Transverse colon (tissue), 4 donors: ENCODE measurements around the gene TRABD. TPM values are rescaled to one million over a fixed set of nuclear protein-coding genes. Genes with fewer than 3 reads are reported as not detected.

Experiments
- DNase-seq: peaks from one replicate; pipeline ENCODE4 v3.0.0-alpha.2; 2019
- H3K27ac ChIP-seq, 4 donors: fragments of 200-600 bp; sonication (generic); 2 replicates each; pipeline ENCODE4 v1.5.1; 2016 to 2018; ENCODE audit warnings: inconsistent platforms in 4 of 4
- H3K27me3 ChIP-seq: fragments of 200-600 bp; sonication (generic); 2 replicates; pipeline ENCODE4 v1.5.1; 2017; ENCODE audit warnings: inconsistent platforms
- H3K36me3 ChIP-seq, 4 donors: fragments of 200-600 bp; sonication (generic); 2 replicates each; pipeline ENCODE4 v1.5.1; 2017 to 2019; ENCODE audit warnings: inconsistent platforms in 4 of 4
- H3K4me1 ChIP-seq, 4 donors: fragments of 200-600 bp; sonication (generic); 2 replicates each; pipeline ENCODE4 v1.5.1; 2017 to 2020; ENCODE audit warnings: inconsistent platforms in 4 of 4
- H3K4me3 ChIP-seq, 4 donors: fragments of 200-600 bp; sonication (generic); 1 replicate in 1 of 4; 2 replicates in 3 of 4; pipeline versions ENCODE4 v1.5.1 to v1.6.1; 2017 to 2019; ENCODE audit warnings: inconsistent platforms in 4 of 4
- H3K9me3 ChIP-seq, 2 donors: fragments of 200-600 bp; sonication (generic); 2 replicates each; pipeline ENCODE4 v1.5.1; 2017 to 2019; ENCODE audit warnings: inconsistent platforms in 2 of 2
- EP300 ChIP-seq: sonication (generic); formaldehyde crosslinking; IDR thresholded peaks from one replicate; pipeline ENCODE4 v1.6.1; 2017; ENCODE audit warnings: antibody characterized with exemption, low read depth
- POLR2A ChIP-seq: fragments of 450-650 bp; IDR thresholded peaks from one replicate; pipeline ENCODE4 v1.6.1; 2016; ENCODE audit warnings: antibody characterized with exemption, mild to moderate bottlenecking, moderate library complexity
- POLR2AphosphoS5 ChIP-seq, 3 donors: sonication (generic); formaldehyde crosslinking; IDR thresholded peaks; one replicate each; pipeline ENCODE4 v1.6.1; 2016; ENCODE audit warnings: antibody characterized with exemption in 3 of 3
- WGBS, 2 donors: methylation state at CpG; one replicate each; pipeline ENCODE4 v1.1.5; 2018; ENCODE audit warnings: low coverage in 1 of 2; 5-methylcytosine and 5-hydroxymethylcytosine counted together
- in situ Hi-C, 4 donors: fragments of 200-750 bp; cut with MboI; loops; one replicate each; pipeline versions ENCODE4 v1.15.0 to v1.15.1; 2017; ENCODE audit warnings: low sequenced_read_pairs in 3 of 4, low pct_ligation_motif_present in 1 of 4, low pct_unique_long_range_greater_than_20kb in 1 of 4
- intact Hi-C: fragments of 100-400 bp; cut with DNase I; formaldehyde crosslinking; loops from one replicate; pipeline ENCODE4 v1.15.1; 2023; ENCODE audit warnings: low total_unique reads
- total RNA-seq, 4 donors: library from RNA; depleted of rRNA; stranded (reverse); fragments of >200 nt; gene quantifications; one replicate each; pipeline ENCODE4 v1.1.0, GENCODE V29; 2016
- TF ChIP-seq, protein P1 (sequence below), 5 experiments: fragments of 200-600 bp in 3 of 5; fragments of 450-650 bp in 2 of 5; sonication (generic) in 3 of 5; IDR thresholded peaks; 1 replicate in 2 of 5; 2 replicates in 3 of 5; pipeline ENCODE4 v1.5.1; 2016 to 2017; ENCODE audit warnings: antibody characterized with exemption in 5 of 5, inconsistent platforms in 3 of 5, mild to moderate bottlenecking in 2 of 5, moderate library complexity in 1 of 5

TRABD gene
- total RNA-seq, 4 donors from 2014 or later: 40.6 to 109 (median 69.4) TPM

DNA sequence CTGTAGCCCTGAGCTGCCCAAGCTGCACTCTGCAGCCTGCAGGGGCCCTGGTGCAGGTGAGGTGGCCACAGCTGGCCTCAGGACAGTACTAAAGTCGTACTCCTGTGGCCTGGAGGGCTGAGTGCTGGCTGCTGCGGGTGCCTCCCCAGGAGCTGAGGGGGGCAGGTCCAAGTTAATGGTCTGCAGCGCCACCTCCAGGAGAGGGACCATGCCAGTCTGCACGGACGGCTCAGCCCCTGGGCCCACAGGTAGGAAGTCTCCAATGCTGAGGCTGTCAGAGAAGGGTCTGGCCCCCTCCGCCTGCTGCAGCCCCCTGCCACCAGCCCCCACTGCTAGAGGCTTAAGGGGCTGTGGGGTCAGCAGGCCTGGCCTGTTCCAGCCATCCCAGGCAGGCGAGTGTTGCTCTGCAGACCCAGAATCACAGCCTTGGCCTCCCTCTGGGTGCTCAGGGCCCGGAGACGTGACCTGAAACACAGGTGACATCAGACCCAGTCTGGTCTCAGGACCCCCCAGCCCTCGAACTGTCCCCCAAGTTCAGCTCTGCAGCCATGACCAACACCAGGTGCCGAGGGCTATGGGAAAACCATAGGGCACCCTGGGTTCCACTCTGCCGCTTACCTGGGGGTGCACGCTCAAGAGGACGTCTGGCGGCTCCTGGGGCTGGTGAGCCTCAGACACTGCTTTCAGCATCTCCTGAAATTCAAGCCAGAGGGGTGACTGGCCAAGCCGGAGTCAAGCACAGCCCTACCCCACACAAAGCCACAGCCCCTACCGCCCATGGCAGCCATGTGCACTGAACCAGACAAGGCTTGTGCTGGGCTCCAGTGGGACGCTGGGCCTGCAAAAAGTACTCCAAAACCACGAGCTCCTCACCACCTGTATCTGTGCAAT is 35.9 kb downstream of the TRABD start:
- no peak for TF ChIP-seq POLR2AphosphoS5 (IDR thresholded peaks at IDR 0.05)
- TF ChIP-seq, protein P1, sequence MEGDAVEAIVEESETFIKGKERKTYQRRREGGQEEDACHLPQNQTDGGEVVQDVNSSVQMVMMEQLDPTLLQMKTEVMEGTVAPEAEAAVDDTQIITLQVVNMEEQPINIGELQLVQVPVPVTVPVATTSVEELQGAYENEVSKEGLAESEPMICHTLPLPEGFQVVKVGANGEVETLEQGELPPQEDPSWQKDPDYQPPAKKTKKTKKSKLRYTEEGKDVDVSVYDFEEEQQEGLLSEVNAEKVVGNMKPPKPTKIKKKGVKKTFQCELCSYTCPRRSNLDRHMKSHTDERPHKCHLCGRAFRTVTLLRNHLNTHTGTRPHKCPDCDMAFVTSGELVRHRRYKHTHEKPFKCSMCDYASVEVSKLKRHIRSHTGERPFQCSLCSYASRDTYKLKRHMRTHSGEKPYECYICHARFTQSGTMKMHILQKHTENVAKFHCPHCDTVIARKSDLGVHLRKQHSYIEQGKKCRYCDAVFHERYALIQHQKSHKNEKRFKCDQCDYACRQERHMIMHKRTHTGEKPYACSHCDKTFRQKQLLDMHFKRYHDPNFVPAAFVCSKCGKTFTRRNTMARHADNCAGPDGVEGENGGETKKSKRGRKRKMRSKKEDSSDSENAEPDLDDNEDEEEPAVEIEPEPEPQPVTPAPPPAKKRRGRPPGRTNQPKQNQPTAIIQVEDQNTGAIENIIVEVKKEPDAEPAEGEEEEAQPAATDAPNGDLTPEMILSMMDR (IDR thresholded peaks at IDR 0.05): no peak
- TF ChIP-seq POLR2A: no peak
- TF ChIP-seq EP300: no peak
- Histone ChIP-seq H3K27ac (no peak overlapping the region), H3K27me3 (no peaks in the 10 kb centered on the region), H3K4me1 (peaks cover 0 to 8% (median 2%) of the 10 kb centered on the region in 4 donors), H3K4me3 (no peak overlapping the region), H3K9me3 (no peaks in the 10 kb centered on the region), H3K36me3 (peaks cover 0 to 40% (median 22%) of the 10 kb centered on the region in 4 donors)
- 86% methylated on average over 18 of the region's 19 CpGs; no CpG with 5 or more reads in 1 of the 2 donors for WGBS, 2 donors
- in situ Hi-C loops (no loop called here), intact Hi-C loops (no loop called here)
- no peak for DNase-seq

DNA sequence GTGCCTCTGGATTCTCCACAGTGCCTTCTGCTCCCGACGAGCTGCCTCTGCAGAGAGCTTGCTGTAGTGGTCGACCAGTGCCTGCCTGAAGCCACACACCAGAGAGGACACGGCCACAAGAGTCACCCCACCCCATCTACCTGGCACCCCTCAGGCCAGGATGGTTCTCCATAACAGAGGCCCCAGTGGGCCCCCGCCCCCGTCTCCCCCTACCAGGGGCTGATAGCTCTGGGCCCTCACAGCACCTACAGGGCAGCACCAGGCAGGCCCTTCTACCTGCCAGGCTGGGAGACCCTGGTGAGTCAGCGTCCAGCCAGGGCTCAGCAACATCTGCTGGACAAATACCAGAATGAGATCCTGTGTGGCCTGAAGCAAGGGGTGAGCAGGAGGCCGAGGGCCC is 36.8 kb downstream of the TRABD start:
- Histone ChIP-seq H3K4me1 (peaks cover 0 to 8% (median 2%) of the 10 kb centered on the region in 4 donors), H3K4me3 (no peak overlapping the region), H3K9me3 (no peaks in the 10 kb centered on the region), H3K27ac (no peak overlapping the region), H3K36me3 (peaks cover 0 to 33% (median 14%) of the 10 kb centered on the region in 4 donors), H3K27me3 (no peaks in the 10 kb centered on the region)
- intact Hi-C loops: no loop called here
- no peak for DNase-seq
- 92% methylated on average over 8 of the region's 8 CpGs; no CpG with 5 or more reads in 1 of the 2 donors for WGBS, 2 donors
- TF ChIP-seq POLR2A (no peak), EP300 (no peak), POLR2AphosphoS5 (IDR thresholded peaks at IDR 0.05) (no peak)
- TF ChIP-seq, protein P1 (IDR thresholded peaks at IDR 0.05): no peak
- in situ Hi-C loops: no loop called here

DNA sequence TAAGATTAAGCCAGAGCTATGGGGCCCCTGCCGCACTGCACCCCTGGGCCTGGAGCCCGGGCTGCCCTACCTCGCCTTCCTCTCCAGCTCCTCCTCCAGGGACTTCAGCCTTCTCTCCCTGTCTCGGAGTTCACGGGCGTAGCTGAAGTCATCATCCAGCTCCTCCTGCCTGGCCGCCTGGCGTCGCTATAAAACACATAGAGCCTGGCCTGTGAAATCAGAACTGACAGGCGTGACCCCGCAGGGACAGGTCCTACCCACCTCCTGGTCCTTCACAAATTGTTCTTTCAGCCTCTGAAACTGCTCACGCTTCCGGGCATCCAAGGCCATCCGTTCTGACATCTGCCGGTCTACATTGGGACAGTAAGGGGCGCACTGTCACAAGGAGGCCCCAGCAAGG is 38.4 kb downstream of the TRABD start:
- Histone ChIP-seq H3K4me1 (peaks cover 0 to 8% (median 2%) of the 10 kb centered on the region in 4 donors), H3K9me3 (no peaks in the 10 kb centered on the region), H3K27me3 (no peaks in the 10 kb centered on the region), H3K4me3 (no peak overlapping the region), H3K27ac (no peak overlapping the region), H3K36me3 (peaks cover 0 to 30% (median 11%) of the 10 kb centered on the region in 4 donors)
- DNase-seq: no peak
- TF ChIP-seq EP300: no peak
- no peak for TF ChIP-seq POLR2A
- TF ChIP-seq, protein P1 (IDR thresholded peaks at IDR 0.05): no peak
- no peak for TF ChIP-seq POLR2AphosphoS5 (IDR thresholded peaks at IDR 0.05)
- 92 to 97% methylated on average over 5 to 16 of the region's 16 CpGs for WGBS, 2 donors
- in situ Hi-C loops: no loop called here
- intact Hi-C loops: no loop called here

DNA sequence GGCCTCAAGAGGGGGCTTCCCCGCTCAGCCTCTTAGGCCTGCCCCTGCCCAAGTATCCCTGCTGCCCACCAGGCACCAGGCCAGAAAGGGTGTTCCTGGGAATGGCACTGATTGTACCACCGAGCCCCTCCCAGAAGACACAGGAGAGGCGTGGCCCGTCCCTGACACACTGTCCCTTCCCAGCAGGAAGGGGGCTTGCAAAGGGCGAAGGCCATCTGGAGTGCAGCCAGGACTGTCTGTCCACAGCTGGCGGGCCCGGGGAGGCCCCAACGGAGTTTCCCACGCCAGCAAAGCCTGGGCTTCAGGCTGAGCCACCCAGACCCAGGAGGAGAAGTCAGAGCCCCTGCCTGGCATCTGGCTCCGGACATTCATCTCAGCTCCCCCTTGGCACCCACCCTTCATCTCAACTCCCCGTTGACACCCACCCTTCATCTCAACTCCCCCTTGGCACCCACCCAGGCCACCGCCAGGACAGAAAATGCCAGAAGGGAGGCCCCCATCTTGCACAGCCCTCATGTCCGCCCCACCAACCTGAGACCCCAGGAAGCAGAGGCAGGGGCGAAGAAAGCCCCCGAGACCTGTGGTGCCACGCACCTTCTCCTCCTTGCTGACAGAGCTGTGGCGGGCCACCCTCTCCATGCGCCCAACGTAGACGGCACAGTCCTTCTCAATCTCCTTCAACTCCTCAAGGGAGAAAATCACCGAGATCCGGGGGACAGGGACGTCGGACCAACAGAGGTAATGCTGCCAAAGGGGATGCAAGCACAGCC is 39.7 kb downstream of the TRABD start:
- Histone ChIP-seq H3K9me3 (no peaks in the 10 kb centered on the region), H3K4me3 (no peak overlapping the region), H3K27ac (no peak overlapping the region), H3K36me3 (peaks cover 0 to 30% (median 11%) of the 10 kb centered on the region in 4 donors), H3K4me1 (no peaks in the 10 kb centered on the region), H3K27me3 (no peaks in the 10 kb centered on the region)
- no peak for DNase-seq
- TF ChIP-seq EP300 (no peak), POLR2A (no peak), POLR2AphosphoS5 (IDR thresholded peaks at IDR 0.05) (no peak)
- TF ChIP-seq, protein P1 (IDR thresholded peaks at IDR 0.05): no peak
- in situ Hi-C loops (no loop called here), intact Hi-C loops (no loop called here)
- 83% methylated on average over 24 of the region's 24 CpGs; no CpG with 5 or more reads in 1 of the 2 donors for WGBS, 2 donors
